ENCODE data around the gene LAMA3.

GRCh38 chr18:23998018-23998417 is 308.8 kb downstream of the LAMA3 start:
- TF ChIP-seq, protein P1, sequence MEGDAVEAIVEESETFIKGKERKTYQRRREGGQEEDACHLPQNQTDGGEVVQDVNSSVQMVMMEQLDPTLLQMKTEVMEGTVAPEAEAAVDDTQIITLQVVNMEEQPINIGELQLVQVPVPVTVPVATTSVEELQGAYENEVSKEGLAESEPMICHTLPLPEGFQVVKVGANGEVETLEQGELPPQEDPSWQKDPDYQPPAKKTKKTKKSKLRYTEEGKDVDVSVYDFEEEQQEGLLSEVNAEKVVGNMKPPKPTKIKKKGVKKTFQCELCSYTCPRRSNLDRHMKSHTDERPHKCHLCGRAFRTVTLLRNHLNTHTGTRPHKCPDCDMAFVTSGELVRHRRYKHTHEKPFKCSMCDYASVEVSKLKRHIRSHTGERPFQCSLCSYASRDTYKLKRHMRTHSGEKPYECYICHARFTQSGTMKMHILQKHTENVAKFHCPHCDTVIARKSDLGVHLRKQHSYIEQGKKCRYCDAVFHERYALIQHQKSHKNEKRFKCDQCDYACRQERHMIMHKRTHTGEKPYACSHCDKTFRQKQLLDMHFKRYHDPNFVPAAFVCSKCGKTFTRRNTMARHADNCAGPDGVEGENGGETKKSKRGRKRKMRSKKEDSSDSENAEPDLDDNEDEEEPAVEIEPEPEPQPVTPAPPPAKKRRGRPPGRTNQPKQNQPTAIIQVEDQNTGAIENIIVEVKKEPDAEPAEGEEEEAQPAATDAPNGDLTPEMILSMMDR (IDR thresholded peaks at IDR 0.05 in 8 of 11, conservative IDR thresholded peaks at IDR 0.05 in 3 of 11): no peak
- no peak for TF ChIP-seq POLR2A (IDR thresholded peaks at IDR 0.05)
- TF ChIP-seq POLR2AphosphoS5 (IDR thresholded peaks at IDR 0.05): no peak

Measured in spleen (tissue), 7 donors.